Stimulated activated CD4-positive, alpha-beta T cell treated with anti-CD3 and anti-CD28 coated beads, Interleukin-12 subunit alpha, Interleukin-12 subunit beta, amount 100 ng/mL, for 48 hours (primary cell): ENCODE results near the gene SLC25A1.
A peak's percentile ranks its signal among the peaks of the same experiment; 100 is the strongest.

ENCODE experiments used
- DNase-seq, 3 donors: peaks; one replicate each; pipeline ENCODE4 v3.0.0-alpha.2; 2020; ENCODE audit warnings: low read depth in 2 of 3, low spot score in 1 of 3

Gene SLC25A1

GRCh38 chr22:19181786-19182471 is 3.4 kb upstream of the SLC25A1 start:
- DNase-seq: peak in 1 of 3 donors; percentile 31

DNA sequence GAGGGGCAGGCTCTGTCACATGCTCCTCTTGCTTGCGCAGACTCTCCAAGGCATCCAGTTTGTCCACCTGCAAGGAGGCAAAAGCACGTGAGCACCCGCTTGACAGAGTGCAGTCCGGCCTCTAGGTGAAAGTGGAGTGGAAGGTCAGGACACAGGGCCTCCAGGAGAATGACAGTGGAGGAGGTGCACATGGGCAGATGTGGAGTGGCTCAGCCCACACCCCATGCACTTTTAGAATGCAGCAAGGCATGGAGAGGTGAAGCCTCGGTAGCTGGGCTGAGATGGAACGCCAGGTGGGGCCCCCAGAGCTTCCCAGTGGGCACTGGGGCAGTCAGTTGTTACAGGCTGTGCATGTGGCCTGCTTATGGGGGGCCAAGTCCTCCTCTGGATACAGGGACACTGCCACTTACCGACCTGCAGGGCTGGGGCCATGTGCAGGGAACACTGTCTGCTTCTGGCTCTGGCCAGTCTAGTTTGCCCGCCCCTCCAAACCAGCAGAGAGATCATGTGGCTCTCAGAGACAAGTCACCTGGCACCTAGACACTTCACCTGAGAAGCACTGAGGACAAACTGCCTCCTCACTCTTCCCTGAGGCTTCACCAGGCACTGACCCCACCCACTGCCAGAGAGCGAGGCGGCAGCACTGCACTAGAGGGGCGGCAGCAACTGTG is 2.3 kb upstream of the SLC25A1 start:
- DNase-seq: no peak

- no peak for DNase-seq
Measured at GRCh38 chr22:19180234-19180633, 1.7 kb upstream of the SLC25A1 start.

GRCh38 chr22:19179497-19180048 is 1.0 kb upstream of the SLC25A1 start:
- peak in 2 of 3 donors; percentile 20 to 32 for DNase-seq

- DNase-seq: peak in 1 of 3 donors; percentile 13
Measured at GRCh38 chr22:19178065-19178656, 375 bp downstream of the SLC25A1 start.

DNA sequence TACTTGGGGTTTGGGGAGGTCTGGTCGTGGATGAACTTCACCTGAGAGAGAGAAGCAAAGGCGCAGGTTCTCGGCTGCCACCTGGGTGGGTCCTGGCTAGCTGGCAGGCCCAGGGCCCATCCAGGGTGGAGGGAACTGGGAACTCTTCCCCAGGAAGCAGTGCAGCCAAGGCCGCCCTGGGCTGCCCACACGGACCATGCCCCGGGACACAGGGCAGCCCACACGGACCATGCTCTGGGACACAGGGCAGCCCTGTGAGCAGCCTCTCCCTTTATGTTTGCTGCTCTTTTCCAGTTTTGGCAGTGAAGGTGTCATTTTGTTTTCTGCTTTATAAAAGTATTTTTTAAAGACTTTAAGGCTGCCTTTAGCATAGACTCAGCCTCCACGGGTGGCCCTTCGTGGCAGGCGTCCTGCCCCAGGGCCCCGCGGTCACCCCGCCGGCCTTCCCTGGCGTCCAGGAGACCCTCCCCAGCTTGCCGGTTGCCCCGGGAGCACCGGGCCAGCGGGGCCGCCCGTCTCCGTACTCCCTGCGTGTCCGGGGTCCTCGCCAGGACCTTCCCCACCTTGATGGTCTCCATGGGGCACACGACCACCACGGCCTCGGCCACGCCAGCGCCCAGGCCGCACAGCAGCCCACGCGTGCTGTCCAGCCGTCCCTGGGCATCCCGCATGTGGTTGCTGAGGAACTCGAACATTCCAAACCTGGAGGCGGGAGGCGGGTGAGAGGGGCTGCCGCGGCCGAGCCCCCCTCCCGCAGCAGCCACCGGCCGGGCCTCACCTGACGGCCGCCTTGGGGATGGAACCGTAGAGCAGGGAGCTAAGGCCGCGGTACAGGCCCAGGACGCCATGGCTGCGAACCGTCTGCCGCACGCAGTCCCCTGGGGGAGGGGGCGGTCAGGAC is 1.1 kb downstream of the SLC25A1 start:
- no peak for DNase-seq

- no peak for DNase-seq
Measured at GRCh38 chr22:19176732-19177131, 1.8 kb downstream of the SLC25A1 start.

- no peak for DNase-seq
Measured at GRCh38 chr22:19176175-19176643, 2.3 kb downstream of the SLC25A1 start.

- no peak for DNase-seq
Measured at GRCh38 chr22:19175602-19176174, 2.8 kb downstream of the SLC25A1 start.

- DNase-seq: no peak
Measured at GRCh38 chr22:19175026-19175601, 3.4 kb downstream of the SLC25A1 start.

DNA sequence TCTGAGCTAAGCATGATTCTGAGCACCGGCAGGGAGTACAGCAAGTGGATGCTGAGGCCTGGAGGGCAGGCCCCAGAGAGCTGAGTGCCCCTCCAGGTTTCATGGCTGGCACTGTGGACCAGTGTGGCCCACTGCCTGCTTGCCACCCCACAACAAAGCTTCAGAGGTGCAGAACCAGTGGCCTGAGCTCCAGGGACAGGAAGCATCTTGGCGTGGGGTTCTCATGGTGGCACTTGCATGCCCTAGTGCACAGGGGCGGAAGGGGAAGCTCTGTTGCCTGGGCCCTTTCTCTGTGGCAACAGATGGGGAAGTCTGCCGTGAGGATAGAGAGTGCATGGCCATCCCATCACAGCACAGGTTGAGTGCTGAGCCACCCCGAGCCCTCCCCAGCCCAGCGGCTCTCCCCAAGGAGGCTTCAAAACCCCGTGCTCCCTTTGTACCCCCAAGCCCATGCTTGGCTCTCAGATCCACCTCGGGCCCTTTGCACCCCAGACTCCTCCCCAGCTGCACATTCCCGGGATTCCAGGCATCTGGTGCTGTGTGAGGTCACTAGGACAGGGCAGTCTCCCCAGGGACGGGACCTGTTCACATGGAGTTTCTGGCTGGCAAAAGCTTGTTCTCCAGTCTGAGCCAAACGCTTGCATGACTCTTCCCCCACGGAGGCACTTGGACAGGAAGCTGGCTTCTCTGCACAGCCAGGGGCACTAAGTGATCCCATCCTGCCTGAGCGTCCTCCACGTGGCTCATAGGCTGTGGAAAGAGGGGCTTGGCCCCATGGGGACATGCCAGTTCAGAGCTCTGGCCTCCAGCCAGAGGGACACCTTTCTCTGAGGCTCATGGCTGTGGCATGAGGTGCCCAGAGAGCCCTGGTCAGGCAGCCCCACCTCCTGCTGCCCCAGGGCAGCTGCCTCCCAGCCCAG is 4.2 kb downstream of the SLC25A1 start:
- no peak for DNase-seq

DNA sequence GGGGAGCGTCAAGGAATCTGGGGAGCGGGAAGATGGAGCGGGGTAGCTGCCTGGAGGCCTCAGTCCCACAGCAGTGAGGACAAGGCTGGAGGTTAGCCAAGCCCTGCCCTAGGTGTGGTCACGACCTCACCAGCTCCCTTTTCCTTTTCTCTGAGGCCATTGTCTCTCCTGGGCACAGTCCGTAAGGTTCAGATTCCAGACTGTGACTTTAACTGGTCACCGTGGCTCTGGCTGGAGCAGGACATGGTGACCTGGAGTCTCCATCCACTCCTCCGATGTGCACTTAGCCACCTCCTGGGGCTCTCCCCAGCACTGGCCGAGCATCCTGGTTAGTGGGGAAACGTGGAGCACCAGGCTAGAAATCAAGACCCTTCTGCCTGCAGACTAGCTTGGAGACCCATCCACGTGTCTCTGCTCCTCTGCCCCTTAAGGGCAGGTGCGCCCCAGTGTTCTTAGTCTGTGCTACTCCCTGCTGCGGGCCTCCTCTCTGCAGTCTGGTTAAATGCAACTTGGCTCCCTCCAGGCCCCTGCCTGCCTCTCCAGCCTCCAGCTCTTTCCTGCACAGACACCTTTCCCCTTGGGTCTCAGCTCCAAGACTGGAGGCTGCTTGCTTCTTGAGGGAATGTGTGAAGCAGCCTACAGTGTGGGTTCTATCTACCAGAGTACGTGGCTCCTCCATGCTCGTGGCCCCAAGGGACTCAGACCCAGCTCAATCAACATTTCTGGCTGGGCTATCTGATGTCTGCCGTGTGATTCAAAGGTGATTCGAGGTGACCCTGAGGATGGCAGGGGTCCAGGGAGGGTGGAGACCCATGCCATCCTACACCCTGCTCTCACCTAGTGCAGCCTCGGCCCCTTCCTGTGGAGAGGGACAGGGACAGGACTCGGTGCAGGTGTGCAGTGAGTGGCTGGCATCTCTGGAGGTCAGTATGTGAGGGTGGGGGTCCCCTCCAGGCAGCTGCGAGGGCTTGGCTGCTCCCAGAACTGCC is 5.2 kb downstream of the SLC25A1 start:
- DNase-seq: no peak

- DNase-seq: no peak
Measured at GRCh38 chr22:19172213-19173046, 6.1 kb downstream of the SLC25A1 start.

DNA sequence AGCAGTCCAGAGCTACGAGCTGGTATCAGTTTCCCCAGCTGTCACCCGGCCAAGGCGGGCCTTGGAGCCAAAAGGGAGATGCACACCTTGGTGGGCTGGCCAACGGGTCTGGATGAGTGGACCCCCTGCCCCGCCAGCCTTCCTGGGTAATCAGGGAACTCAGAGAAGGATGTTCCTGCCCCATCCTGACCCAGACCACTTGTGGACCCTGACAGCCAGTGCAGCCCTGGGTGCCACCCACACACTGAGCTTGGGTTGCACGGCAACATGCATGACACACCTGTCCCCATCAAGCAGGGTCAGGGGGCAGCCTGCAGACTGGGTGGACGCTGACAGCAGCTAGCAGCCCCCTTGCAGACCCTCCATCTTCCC is 8.6 kb downstream of the SLC25A1 start:
- DNase-seq: no peak

DNA sequence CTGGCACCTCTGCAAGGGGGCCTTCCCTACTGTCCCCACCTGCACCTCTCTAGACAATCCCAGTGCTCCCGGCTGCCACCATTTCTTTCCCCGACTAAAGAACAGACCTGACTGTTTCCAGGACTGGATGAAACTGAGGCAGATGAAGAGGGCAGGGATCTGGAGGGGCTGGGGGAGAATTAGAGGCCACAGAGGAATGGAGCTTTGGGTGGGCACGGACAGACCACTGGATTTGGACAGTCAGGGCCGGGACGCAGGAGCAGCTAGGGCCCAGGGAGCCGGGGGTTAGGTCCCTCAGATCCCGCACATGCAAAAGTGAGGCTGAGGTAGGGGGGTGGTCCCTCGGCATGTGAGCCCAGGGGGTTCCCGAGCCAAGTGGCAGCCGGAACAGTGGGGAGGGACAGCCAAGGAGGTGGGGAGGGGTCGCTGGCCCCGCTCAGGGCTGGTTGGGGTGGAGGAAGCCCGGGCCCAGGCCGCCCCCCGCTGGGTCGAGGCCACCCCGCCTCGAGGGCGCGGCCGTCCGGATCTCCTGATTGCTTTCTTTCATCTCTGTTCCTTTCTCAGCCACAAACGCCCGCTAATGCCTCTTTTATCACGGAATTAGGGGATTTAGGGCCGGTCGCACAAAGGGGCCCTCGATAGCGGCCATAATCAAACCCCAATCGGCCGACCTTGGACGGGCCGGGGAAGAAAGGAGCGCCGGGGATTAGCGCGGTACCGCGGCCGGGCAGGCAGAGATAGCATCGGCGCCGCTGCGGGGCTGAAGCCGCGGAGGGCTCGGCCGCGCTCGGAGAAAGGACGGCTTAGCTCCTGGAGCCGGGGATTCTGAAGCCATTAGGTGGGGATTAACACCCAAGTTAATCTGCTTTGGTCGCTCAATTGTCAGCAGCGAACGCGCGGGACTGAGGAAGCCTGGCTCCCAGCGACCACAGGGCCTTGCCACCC is 9.3 kb downstream of the SLC25A1 start:
- no peak for DNase-seq
